GM21529 (cell line): ENCODE data around the gene PPY.
"Not testable (repeated sequence)": the region's sequence is repeated elsewhere in the genome, so short reads cannot be mapped to it uniquely, and the experiment has no call there.

ENCODE experiments used
- ATAC-seq: cut with Tn5 transposase; IDR thresholded peaks from one replicate; pipeline ENCODE4 v1.9.1; 2021; ENCODE audit not compliant: unreplicated experiment

Gene PPY

GRCh38 chr17:43906951-43907424, 35.3 kb downstream of the PPY start:
- ATAC-seq, result no peak

GRCh38 chr17:43905985-43906852, 36.1 kb downstream of the PPY start:
- no peak for ATAC-seq

DNA sequence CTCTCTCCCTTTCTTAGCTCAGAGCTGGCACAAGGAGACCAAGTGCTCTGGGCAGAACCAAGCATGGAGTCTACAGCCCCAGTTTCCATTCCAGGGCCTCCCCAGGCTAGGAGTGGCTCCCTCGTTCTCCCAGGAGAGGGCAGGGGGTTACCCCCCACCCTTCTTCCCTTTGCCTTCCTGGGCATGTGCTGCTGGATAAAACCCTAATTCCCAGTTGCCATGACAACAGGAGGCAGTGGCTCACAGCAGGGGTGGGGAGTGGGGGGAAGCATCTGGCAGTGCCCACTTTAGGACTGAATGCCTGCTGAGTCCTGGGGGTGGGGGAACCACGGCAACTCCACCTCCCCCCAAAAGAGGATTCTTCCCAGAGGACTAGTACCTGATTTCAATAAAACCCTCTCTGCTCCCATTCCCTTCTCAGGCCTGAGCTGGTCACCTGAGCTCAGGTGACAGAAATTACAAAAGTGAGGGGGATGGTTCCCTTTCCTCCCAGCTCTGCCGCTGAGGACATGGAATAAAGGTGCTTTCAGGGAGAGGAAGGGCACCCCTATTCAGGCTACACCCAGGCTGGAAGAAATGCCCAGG, 36.8 kb downstream of the PPY start:
- ATAC-seq, result no peak

DNA sequence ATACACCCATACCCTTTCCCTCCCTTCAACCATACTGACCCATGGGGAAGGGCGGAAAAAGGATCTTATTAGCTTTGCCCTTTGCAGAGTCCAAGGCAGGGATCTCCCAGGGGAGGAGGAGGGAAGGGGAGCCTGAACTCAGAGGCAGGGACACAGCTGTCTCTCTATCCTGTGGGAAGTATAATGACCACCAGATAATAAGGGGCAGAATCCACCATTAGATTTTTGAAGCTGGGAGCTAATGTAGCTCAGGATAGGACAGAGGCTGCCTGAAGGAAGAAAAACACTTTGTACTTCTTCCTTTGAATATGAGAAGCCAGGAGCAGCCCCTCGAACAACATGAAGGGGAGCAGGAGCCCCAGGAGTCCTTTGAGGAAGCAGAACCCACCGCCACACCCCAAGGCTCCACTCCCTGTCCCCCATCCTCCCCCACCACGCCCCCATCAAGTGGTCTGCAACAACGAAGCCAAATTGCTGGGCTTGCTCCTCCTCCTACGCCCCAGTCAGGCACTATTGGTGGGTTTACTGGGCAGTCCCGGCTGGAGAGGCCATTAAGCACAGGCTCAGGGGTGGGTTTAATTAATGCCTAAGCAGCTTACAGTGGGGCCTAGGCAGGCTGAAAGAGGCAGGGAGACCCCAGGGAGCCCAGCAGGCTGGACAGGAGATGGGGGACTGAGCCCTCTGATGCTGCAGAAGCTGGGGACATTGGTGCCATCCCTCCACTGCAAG, 40.3 kb downstream of the PPY start:
- no peak for ATAC-seq

DNA sequence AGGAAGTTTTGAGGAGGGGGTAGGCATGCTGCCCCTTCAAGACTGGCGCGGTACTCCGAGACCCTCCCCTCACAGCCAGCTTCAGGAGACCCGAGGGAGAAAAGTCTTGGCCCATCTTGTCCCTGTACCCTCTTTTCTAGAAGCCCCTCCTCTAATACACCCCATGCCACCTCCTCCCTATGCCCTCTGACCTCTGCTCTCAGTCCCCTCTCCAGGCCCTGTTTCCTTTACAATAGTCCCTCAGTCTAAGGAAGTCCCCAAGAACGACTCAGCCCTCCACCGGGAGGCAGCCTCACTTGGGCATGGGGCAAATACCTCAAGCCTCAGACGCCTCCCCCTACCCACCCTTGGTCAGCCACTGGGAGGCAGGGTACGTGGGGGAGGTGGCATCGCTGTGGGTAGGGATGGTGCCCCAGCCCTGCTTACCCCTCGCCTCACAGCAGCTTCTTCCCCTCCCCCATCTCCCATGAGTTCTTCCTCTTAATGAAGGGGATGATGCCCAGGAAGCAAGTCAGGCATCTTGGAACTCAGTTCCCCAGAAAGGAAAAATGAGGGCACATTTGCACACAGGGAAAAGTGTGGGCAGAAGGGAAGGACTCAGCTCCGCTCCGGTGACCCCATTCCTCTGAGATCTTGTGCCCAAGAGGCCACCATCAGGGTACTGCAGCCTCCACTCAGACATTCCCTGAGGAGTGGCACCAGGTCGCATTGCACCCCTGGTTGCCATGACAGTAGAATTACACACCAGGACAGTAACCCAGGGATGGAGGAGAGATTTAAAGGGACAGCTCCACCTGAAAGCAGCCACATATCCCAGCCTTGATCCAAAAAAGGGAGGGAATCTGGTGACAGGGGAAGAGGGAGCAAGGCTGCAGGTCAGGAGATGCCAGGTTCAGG, 41.2 kb downstream of the PPY start:
- no peak for ATAC-seq

- no peak for ATAC-seq
Measured at GRCh38 chr17:43900183-43900857, 42.0 kb downstream of the PPY start.

DNA sequence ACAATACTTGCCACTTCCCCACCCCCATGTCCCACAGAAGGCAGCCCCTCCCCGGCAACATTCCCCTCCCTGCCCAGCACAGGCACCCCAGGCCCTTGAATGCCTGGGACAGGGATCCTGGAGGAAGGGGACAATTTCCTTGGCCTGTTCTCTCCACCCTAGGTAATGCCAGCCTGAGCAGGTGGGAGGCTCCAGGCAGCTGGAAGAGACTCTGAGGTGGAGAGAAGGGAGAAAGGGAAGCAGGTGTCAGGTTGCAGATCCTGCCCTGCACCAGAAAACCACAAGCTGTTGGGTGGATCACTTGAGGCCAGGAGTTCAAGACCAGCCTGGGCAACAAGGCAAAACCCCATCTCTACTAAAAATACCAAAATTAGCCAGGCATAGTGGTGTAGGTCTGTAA, 43.8 kb downstream of the PPY start:
- ATAC-seq, result no peak

- no peak for ATAC-seq
Measured at GRCh38 chr17:43897831-43898230, 44.4 kb downstream of the PPY start.

DNA sequence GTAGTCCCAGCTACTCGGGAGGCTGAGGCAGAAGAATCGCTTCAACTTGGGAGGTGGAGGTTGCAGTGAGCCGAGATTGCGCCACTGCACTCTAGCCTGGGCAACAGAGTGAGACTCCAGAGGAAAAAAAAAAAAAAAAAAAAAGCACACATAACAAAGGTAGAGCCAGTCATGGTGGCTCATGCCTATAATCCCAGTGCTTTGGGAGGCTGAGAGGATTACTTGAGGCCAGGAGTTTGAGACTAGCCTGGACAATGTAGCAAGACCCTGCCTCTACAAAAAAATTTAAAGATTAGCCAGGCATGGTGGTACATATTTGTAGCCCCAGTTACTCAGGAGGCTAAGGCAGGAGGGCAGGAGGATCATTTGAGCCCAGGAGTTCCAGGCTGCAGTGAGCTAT, 47.8 kb downstream of the PPY start:
- ATAC-seq, result not testable (repeated sequence)

GRCh38 chr17:43892647-43892952, 49.7 kb downstream of the PPY start:
- ATAC-seq, result no peak

- ATAC-seq, result no peak
Measured at GRCh38 chr17:43891851-43892646, 50.2 kb downstream of the PPY start.
